Measurements from ENCODE around the gene LYPD1.

GRCh38 chr2:132627536-132627935, 42.5 kb downstream of the LYPD1 start:
- TF ChIP-seq POLR2AphosphoS5 (IDR thresholded peaks at IDR 0.05; ENCODE audit: low read depth) (no peak), CTCF (conservative IDR thresholded peaks at IDR 0.05; ENCODE audit: low read depth in 2 of 2) (no peak), REST (IDR thresholded peaks at IDR 0.05; ENCODE audit: unreplicated experiment) (no peak), CREB1 (CRISPR knock-in tag; IDR thresholded peaks at IDR 0.05; ENCODE audit: low read depth) (no peak), EZH2 (IDR thresholded peaks at IDR 0.05; ENCODE audit: low read depth, unreplicated experiment) (no peak), EZH2phosphoT487 (IDR thresholded peaks at IDR 0.05; ENCODE audit: unreplicated experiment) (no peak), JUNB (IDR thresholded peaks at IDR 0.05; ENCODE audit: unreplicated experiment) (no peak), STAT1 (IDR thresholded peaks at IDR 0.05; ENCODE audit: unreplicated experiment) (no peak)
